Type B pancreatic cell (in vitro differentiated cells): ENCODE data around the gene LPAR5. TPM values are rescaled to one million over a fixed set of nuclear protein-coding genes. Genes with fewer than 3 reads are reported as not detected.
A peak's percentile ranks its signal among the peaks of the same experiment; 100 is the strongest.

Experiments used
- DNase-seq: peaks from one replicate; pipeline ENCODE4 v3.0.0; 2021; ENCODE audit warnings: mixed read lengths; ENCODE audit not compliant: unreplicated experiment; ENCODE audit errors: extremely low spot score
- H3K27ac Mint-ChIP-seq: 2 replicates; pipeline ENCODE4 v1.8.0; 2021; ENCODE audit warnings: mild to moderate bottlenecking, mixed read lengths
- H3K27me3 Mint-ChIP-seq: 2 replicates; pipeline ENCODE4 v1.8.0; 2021; ENCODE audit warnings: mixed read lengths
- H3K36me3 Mint-ChIP-seq: 2 replicates; pipeline ENCODE4 v1.8.0; 2021; ENCODE audit warnings: mixed read lengths
- H3K4me1 Mint-ChIP-seq: one replicate; pipeline ENCODE4 v1.8.0; 2021; ENCODE audit warnings: mixed read lengths; ENCODE audit not compliant: unreplicated experiment
- H3K4me3 Mint-ChIP-seq: 2 replicates; pipeline ENCODE4 v1.8.0; 2021; ENCODE audit warnings: mild to moderate bottlenecking, mixed read lengths
- H3K9me3 Mint-ChIP-seq: 2 replicates; pipeline ENCODE4 v1.8.0; 2021; ENCODE audit warnings: mixed read lengths
- CTCF ChIP-seq: fragments of 200-600 bp; sonication (generic); conservative IDR thresholded peaks from 2 replicates; pipeline ENCODE4 v1.5.0; 2021; ENCODE audit warnings: antibody characterized with exemption, mild to moderate bottlenecking
- total RNA-seq: library from RNA; stranded (reverse); gene quantifications from 2 replicates; pipeline ENCODE4 v1.2.1, GENCODE V29; 2021; ENCODE audit warnings: low replicate concordance

Gene LPAR5
- total RNA-seq, 1 donor from 2014 or later: 2.7 TPM

GRCh38 chr12:6612652-6613014, 23.1 kb downstream of the LPAR5 start:
- Mint-ChIP-seq H3K9me3 (no peaks in the 10 kb centered on the region), H3K27ac (peak overlapping the region; percentile 78), H3K36me3 (no peaks in the 10 kb centered on the region), H3K4me3 (peak overlapping the region; percentile 65), H3K4me1 (peaks cover 25% of the 10 kb centered on the region), H3K27me3 (peaks cover under 1% of the 10 kb centered on the region)
- TF ChIP-seq CTCF: no peak
- no peak for DNase-seq

- Mint-ChIP-seq H3K4me3 (no peak overlapping the region), H3K9me3 (no peaks in the 10 kb centered on the region)
Measured at GRCh38 chr12:6612247-6612646, 23.5 kb downstream of the LPAR5 start.

GRCh38 chr12:6608592-6609281, 27.0 kb downstream of the LPAR5 start:
- Mint-ChIP-seq H3K4me3 (no peak overlapping the region), H3K9me3 (no peaks in the 10 kb centered on the region), H3K27ac (no peak overlapping the region), H3K4me1 (peaks cover 31% of the 10 kb centered on the region), H3K36me3 (peaks cover 18% of the 10 kb centered on the region), H3K27me3 (no peaks in the 10 kb centered on the region)
- no peak for TF ChIP-seq CTCF
- no peak for DNase-seq

More at GRCh38 chr12:6612247-6612646, 23.5 kb downstream of the LPAR5 start:
- H3K36me3 Mint-ChIP-seq: no peaks in the 10 kb centered on the region
- H3K27me3 Mint-ChIP-seq: no peaks in the 10 kb centered on the region
- H3K27ac Mint-ChIP-seq: peak overlapping the region; percentile 13
- H3K4me1 Mint-ChIP-seq: peaks cover 25% of the 10 kb centered on the region
- no peak for TF ChIP-seq CTCF
- no peak for DNase-seq

- peaks cover 31% of the 10 kb centered on the region for H3K4me1 Mint-ChIP-seq
- DNase-seq: no peak
- no peaks in the 10 kb centered on the region for H3K27me3 Mint-ChIP-seq
- H3K36me3 Mint-ChIP-seq: peaks cover 26% of the 10 kb centered on the region
- H3K27ac Mint-ChIP-seq: no peak overlapping the region
- TF ChIP-seq CTCF: no peak
- no peaks in the 10 kb centered on the region for H3K9me3 Mint-ChIP-seq
- H3K4me3 Mint-ChIP-seq: no peak overlapping the region
Measured at GRCh38 chr12:6607751-6608591, 27.8 kb downstream of the LPAR5 start.

- H3K27me3 Mint-ChIP-seq: no peaks in the 10 kb centered on the region
- peaks cover 20% of the 10 kb centered on the region for H3K4me1 Mint-ChIP-seq
- H3K9me3 Mint-ChIP-seq: no peaks in the 10 kb centered on the region
- TF ChIP-seq CTCF: no peak
- H3K27ac Mint-ChIP-seq: peak overlapping the region; percentile 81
- peak; percentile 71 for DNase-seq
- H3K36me3 Mint-ChIP-seq: peaks cover 36% of the 10 kb centered on the region
- H3K4me3 Mint-ChIP-seq: no peak overlapping the region
Measured at GRCh38 chr12:6606331-6607131, 29.2 kb downstream of the LPAR5 start.
